GM21717 (cell line): Measurements from ENCODE around the gene CRACDL.
"Not testable (repeated sequence)": the region's sequence is repeated elsewhere in the genome, so short reads cannot be mapped to it uniquely, and the experiment has no call there.

ENCODE experiments used
- ATAC-seq: cut with Tn5 transposase; IDR thresholded peaks from one replicate; pipeline ENCODE4 v1.9.1; 2021; ENCODE audit warnings: mild to moderate bottlenecking, moderate library complexity; ENCODE audit not compliant: unreplicated experiment

Gene CRACDL

DNA sequence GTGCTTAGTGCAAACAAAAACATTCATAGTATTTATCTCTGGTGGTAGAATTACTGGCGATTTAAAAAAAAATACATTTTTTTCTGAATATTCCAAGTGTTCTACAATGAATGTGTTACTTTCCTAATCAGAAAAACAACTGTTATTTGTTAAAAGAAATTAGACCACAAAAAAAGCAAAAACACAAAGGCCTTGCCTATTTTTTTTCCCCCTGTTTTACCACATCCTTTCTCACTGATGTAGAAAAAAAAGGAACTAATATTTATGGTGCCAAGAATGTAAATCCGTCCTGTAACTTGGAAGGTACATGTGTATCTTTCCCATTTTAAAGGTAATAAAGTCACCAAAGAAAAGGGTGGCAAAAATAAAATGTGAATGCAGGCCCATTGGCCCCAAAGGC, 176.7 kb downstream of the CRACDL start:
- ATAC-seq, result no peak

DNA sequence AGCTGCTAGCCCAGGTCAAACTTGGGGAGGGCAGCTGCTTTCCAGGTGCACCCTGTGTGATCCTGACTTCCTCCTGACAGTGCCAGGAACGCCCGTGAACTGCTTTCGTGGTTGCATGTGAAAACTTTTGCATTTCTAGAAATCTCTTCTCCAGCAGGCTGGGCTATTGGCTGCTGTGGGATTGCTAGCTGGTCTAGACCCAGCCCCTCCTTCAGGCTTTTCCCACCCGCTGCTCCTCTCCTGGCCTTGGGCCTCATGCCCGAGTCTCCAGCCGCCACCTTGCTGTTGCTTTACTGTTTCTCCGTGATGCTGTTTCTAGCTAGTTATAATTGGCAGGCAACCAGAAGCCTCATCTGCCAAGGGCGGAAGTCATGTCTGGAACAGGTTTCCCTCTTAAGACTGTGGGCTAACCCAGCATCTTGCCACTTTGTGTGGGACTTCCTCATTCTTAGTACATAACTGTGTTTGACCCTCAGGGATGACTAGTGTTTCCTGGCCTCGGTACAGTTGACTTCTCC, 178.1 kb downstream of the CRACDL start:
- ATAC-seq, result peak; percentile 86

GRCh38 chr2:98753801-98754200, 182.2 kb downstream of the CRACDL start:
- ATAC-seq, result no peak

DNA sequence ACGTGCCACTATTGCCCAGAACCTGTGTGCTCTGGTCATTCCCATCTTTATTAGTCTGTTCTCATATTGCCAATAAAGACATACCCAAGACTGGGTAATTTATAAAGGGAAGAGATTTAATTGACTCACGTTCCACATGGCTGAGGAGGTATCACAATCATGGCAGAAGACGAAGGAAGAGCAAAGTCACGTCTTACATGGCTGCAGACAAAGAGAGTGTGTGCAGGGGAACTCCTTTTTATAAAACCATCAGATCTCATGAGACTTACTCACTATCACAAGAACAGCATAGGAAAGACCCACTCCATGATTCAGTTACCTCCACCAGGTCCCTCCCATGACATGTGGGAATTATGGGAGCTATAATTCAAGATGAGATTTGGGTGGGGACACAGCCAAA, 183.3 kb downstream of the CRACDL start:
- not testable (repeated sequence) for ATAC-seq

DNA sequence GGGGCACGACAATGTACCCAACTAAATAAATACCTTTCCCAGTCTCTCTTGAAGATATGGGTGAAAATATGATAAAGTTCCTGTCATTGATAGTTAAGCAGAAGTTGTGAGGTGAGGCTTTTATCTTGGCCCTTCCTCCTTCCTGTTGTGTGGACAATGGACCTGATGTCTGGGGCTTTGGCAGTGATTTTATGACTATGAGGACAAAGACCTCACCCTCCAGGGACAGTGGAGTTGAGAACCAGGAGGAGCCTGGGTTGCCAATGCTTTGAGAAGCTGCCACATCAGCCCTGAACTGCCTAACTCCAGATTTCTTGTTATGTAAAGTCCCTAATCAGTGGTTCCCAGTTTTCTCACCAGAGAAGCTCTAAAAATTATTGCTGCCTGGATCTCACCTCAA, 184.3 kb downstream of the CRACDL start:
- no peak for ATAC-seq

DNA sequence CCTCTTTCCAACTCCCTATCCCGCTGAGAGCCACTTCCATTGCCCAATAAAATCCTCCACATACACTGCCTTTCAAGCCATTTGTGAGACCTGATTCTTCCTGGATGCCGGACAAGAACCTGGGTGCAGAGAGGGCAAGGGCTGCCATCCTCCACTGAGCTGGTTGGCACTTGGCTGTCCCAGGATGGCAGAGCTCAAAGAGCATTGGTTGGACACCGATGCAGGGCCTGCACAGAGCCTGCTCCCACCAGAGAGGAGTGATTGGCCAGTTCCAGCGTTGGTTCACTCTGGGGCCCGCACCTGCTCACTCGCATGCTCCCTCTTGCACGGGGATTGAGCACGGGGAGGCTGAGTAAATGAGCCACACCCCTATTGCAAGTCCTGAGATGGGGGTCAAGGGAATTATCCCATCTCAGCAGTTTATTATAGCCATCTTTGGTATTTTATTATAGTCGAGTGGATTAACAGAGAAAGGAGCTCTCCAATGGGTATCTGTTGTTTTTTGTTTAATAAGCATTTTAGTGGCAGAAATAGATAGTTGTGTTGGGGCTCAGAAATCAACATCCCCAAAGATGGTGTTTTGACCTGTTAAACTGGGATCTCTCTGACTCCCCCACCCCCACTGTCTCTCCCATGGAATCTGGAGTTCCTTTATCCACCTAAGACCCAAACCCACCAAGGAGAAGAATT, 185.3 kb downstream of the CRACDL start:
- no peak for ATAC-seq

- peak; percentile 41 for ATAC-seq
Measured at GRCh38 chr2:98749066-98749450, 187.0 kb downstream of the CRACDL start.

GRCh38 chr2:98748292-98749065, 187.5 kb downstream of the CRACDL start:
- peak; percentile 69 for ATAC-seq

GRCh38 chr2:98747888-98748287, 188.1 kb downstream of the CRACDL start:
- no peak for ATAC-seq

- ATAC-seq, result no peak
Measured at GRCh38 chr2:98746426-98746825, 189.6 kb downstream of the CRACDL start.

- ATAC-seq, result no peak
Measured at GRCh38 chr2:98744595-98744994, 191.4 kb downstream of the CRACDL start.
